ENCODE results near the gene PKIG.

DNA sequence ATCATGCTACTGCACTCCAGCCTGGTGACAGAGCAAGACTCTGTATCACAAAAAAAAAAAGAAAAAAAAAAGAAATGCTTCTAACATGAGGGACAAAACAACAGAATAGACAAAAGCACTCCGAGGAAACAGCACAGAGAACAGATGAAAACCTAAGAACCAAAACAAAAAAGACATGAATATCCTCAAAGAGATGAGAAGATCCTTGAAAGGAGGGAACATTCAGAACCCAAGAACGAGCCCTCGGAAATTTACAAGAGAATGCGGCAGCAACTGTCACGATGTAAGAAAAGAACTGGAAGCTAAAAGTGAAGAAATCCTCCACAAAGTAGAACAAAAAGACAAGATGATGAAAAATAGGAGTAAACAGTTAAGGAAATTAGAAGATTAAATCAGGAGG is 47.9 kb downstream of the PKIG start:
- TF ChIP-seq POLR2AphosphoS5 (IDR thresholded peaks at IDR 0.05) (no peak), POLR2A (IDR thresholded peaks at IDR 0.05) (no peak)
- TF ChIP-seq, protein P1, sequence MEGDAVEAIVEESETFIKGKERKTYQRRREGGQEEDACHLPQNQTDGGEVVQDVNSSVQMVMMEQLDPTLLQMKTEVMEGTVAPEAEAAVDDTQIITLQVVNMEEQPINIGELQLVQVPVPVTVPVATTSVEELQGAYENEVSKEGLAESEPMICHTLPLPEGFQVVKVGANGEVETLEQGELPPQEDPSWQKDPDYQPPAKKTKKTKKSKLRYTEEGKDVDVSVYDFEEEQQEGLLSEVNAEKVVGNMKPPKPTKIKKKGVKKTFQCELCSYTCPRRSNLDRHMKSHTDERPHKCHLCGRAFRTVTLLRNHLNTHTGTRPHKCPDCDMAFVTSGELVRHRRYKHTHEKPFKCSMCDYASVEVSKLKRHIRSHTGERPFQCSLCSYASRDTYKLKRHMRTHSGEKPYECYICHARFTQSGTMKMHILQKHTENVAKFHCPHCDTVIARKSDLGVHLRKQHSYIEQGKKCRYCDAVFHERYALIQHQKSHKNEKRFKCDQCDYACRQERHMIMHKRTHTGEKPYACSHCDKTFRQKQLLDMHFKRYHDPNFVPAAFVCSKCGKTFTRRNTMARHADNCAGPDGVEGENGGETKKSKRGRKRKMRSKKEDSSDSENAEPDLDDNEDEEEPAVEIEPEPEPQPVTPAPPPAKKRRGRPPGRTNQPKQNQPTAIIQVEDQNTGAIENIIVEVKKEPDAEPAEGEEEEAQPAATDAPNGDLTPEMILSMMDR (IDR thresholded peaks at IDR 0.05), result no peak
